ENCODE results near the gene PET100. TPM values are rescaled to one million over a fixed set of nuclear protein-coding genes. Genes with fewer than 3 reads are reported as not detected.

Gene PET100
- total RNA-seq, 1 donor from 2014 or later = 141 TPM

- H3K27ac Mint-ChIP-seq (ENCODE audit: unreplicated experiment) = no peak overlapping the region
- H3K27me3 Mint-ChIP-seq (ENCODE audit: low read depth) = peaks cover 10% of the 10 kb centered on the region
- no peak for DNase-seq (ENCODE audit: low read depth, low spot score)
- no peak overlapping the region for H3K4me3 Mint-ChIP-seq
- no peak for TF ChIP-seq CTCF (conservative IDR thresholded peaks at IDR 0.05)
- no peaks in the 10 kb centered on the region for H3K9me3 Mint-ChIP-seq
- no peaks in the 10 kb centered on the region for H3K4me1 Mint-ChIP-seq
- no peaks in the 10 kb centered on the region for H3K36me3 Mint-ChIP-seq (ENCODE audit: low read depth)
Measured at GRCh38 chr19:7607874-7608560, 21.6 kb upstream of the PET100 start.

- TF ChIP-seq CTCF (conservative IDR thresholded peaks at IDR 0.05) = no peak
- Mint-ChIP-seq H3K27me3 (ENCODE audit: low read depth) (peaks cover 1% of the 10 kb centered on the region), H3K4me1 (no peaks in the 10 kb centered on the region), H3K9me3 (no peaks in the 10 kb centered on the region), H3K4me3 (no peak overlapping the region), H3K36me3 (ENCODE audit: low read depth) (no peaks in the 10 kb centered on the region), H3K27ac (ENCODE audit: unreplicated experiment) (no peak overlapping the region)
- DNase-seq (ENCODE audit: low read depth, low spot score) = no peak
Measured at GRCh38 chr19:7610491-7611240, 18.9 kb upstream of the PET100 start.

GRCh38 chr19:7611541-7612279 lies 17.9 kb upstream of the PET100 start:
- DNase-seq (ENCODE audit: low read depth, low spot score) = no peak
- Mint-ChIP-seq H3K27ac (ENCODE audit: unreplicated experiment) (no peak overlapping the region), H3K4me1 (no peaks in the 10 kb centered on the region), H3K36me3 (ENCODE audit: low read depth) (no peaks in the 10 kb centered on the region), H3K4me3 (no peak overlapping the region), H3K27me3 (ENCODE audit: low read depth) (no peaks in the 10 kb centered on the region), H3K9me3 (no peaks in the 10 kb centered on the region)
- TF ChIP-seq CTCF (conservative IDR thresholded peaks at IDR 0.05) = no peak

GRCh38 chr19:7612282-7613274 lies 17.0 kb upstream of the PET100 start:
- Mint-ChIP-seq H3K27ac (ENCODE audit: unreplicated experiment) (no peak overlapping the region), H3K4me1 (no peaks in the 10 kb centered on the region), H3K4me3 (no peak overlapping the region), H3K9me3 (no peaks in the 10 kb centered on the region), H3K27me3 (ENCODE audit: low read depth) (no peaks in the 10 kb centered on the region), H3K36me3 (ENCODE audit: low read depth) (no peaks in the 10 kb centered on the region)
- TF ChIP-seq CTCF (conservative IDR thresholded peaks at IDR 0.05) = no peak
- no peak for DNase-seq (ENCODE audit: low read depth, low spot score)

All from neural crest cell (in vitro differentiated cells).